CD4-positive, alpha-beta T cell treated with Interleukin-10 for 1 hour (primary cell): Measurements from ENCODE around the gene TYRP1.

Source experiments
- DNase-seq: peaks from one replicate; pipeline ENCODE4 v3.0.0-alpha.2; 2020

The TYRP1 gene

DNA sequence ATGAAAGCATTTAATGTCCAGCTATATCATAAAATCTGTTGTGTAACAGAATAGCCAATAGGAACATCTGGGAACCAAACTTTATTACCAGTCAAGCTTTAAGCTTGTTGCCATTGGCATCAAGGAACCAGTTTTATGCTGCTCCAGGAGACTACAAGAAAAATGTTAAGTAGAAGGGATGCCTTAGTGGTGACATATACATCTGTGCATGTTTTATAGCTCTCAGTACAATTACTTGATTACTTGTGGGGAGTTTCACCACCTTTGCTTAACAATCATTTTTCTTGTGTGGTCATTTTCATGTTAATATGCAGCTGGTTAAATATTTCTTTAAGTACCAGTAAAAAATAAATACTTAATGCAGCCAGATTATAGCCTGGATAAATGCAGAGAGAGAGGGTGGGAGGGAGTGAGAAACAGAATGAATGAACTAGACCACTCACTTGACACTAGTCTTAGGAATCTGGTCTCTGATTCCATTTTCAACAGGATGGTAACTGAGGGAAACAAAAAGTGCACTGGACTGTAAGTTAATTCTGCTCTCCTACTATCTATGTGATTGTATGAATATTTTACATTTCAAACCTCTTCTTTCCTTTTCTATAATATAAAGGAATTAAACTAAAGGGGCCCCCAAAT is 45.9 kb downstream of the TYRP1 start:
- DNase-seq: no peak

DNA sequence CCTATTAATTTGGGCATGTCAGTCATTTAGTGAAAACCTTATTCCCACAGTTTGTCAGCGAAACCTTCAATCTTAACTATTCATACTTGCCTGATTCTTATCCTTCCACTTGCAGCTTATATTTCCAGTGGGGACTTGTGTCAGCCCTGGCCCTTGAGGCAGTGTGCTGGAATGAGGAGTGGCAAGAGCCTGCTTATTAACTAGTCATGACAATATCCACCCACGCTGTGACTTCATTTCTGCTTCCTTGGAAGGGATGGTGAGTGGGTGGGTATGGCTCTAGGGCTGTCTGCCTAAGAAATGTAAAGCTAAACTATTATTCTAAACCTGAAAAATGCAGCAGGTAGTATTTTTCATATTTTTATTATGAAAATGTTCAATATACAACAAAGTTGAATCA is 47.7 kb downstream of the TYRP1 start:
- no peak for DNase-seq

GRCh38 chr9:12748016-12748415 is 54.8 kb downstream of the TYRP1 start:
- DNase-seq: no peak

GRCh38 chr9:12748954-12749353 is 55.8 kb downstream of the TYRP1 start:
- no peak for DNase-seq

DNA sequence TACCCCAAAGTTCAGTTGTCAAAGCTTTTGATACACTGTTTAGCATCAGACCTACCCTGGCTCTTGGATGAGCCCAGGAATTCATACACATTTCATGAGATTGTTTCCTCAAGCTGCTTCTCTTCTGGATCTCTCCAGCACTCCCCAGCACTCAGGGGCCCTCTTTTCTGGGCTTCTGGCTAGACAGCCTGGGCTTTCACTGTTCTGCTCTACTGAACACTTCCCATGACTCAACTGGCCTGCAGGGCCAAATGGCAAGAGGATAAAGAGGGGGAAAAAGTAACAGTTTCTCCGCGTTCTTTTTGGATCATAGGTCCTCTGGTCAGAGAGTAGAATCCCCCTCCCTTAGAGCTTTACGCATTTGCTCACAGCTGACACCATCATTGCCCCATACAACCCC is 60.7 kb downstream of the TYRP1 start:
- no peak for DNase-seq

DNA sequence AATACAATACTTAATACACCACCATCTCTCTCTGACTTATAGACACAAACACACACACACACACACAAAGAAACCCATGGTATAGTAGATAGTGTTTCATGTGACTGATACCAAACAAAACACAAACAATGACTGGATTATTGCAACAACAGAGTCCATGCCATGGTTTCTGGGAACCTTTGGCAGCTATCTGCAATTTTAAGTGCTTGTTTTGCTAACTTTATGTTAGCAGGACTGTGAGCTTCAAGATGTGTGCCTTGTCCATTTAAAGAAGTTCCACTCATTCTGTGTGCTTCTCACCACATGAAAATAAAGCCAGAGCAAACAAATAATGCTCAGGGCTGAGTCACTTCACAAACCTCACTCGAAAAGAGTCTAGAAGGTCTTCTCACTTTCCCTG is 66.6 kb downstream of the TYRP1 start:
- DNase-seq: no peak
